Esophagus squamous epithelium (tissue), 5 donors: ENCODE measurements around the gene GCNT1. TPM values are rescaled to one million over a fixed set of nuclear protein-coding genes. Genes with fewer than 3 reads are reported as not detected.
"Not testable (repeated sequence)": the region's sequence is repeated elsewhere in the genome, so short reads cannot be mapped to it uniquely, and the experiment has no call there.

Experiments
- DNase-seq: peaks from one replicate; lab custom pipeline; 2025; lab: John Stamatoyannopoulos, UW
- H3K27ac ChIP-seq, 4 donors: fragments of 200-600 bp; sonication (generic); one replicate each; pipeline ENCODE4 v1.5.1; 2016 to 2019; ENCODE audit warnings: mild to moderate bottlenecking in 1 of 4
- H3K27me3 ChIP-seq, 4 donors: fragments of 200-600 bp; sonication (generic); 1 replicate in 3 of 4; 2 replicates in 1 of 4; pipeline versions ENCODE4 v1.5.1 to v1.6.0; 2017 to 2021; ENCODE audit warnings: antibody characterized with exemption in 1 of 4
- H3K36me3 ChIP-seq, 3 donors: fragments of 200-600 bp; sonication (generic); one replicate each; pipeline ENCODE4 v1.5.1; 2016 to 2019
- H3K4me1 ChIP-seq, 3 donors: fragments of 200-600 bp; sonication (generic); one replicate each; pipeline ENCODE4 v1.5.1; 2017 to 2019
- H3K4me3 ChIP-seq, 4 donors: fragments of 200-600 bp; sonication (generic); 1 replicate in 3 of 4; 2 replicates in 1 of 4; pipeline ENCODE4 v1.5.1; 2016 to 2019; ENCODE audit warnings: mild to moderate bottlenecking in 2 of 4, moderate library complexity in 1 of 4
- H3K9me3 ChIP-seq, 3 donors: fragments of 200-600 bp; sonication (generic); one replicate each; pipeline ENCODE4 v1.5.1; 2016 to 2019
- CTCF ChIP-seq, 6 experiments: fragments of 450-650 bp in 4 of 6; fragments of 200-600 bp in 2 of 6; sonication (generic) in 2 of 6; IDR thresholded peaks; one replicate each; pipeline ENCODE4 v1.5.1; 2016 to 2019; ENCODE audit warnings: antibody characterized with exemption in 6 of 6, mild to moderate bottlenecking in 4 of 6, moderate library complexity in 4 of 6
- POLR2A ChIP-seq, 4 donors: fragments of 450-650 bp; IDR thresholded peaks; one replicate each; pipeline ENCODE4 v1.6.1; 2017; ENCODE audit warnings: antibody characterized with exemption in 4 of 4, mild to moderate bottlenecking in 4 of 4, moderate library complexity in 3 of 4
- WGBS, 2 donors: methylation state at CpG; one replicate each; pipeline ENCODE4 v1.1.5; 2018; 5-methylcytosine and 5-hydroxymethylcytosine counted together
- intact Hi-C: fragments of 100-400 bp; cut with DNase I; formaldehyde crosslinking; loops from one replicate; pipeline ENCODE4 v1.15.0; 2022
- total RNA-seq, 4 donors: library from RNA; depleted of rRNA; stranded (reverse); fragments of >200 nt; gene quantifications; one replicate each; pipeline ENCODE4 v1.1.0, GENCODE V29; 2016
- donor health status: DM: yes; HTN: yes; CAD: no.

GCNT1 gene
- total RNA-seq, 4 donors from 2014 or later: 1.1 to 4.8 (median 3.0) TPM

GRCh38 chr9:76478226-76478625 is 19.2 kb downstream of the GCNT1 start:
- no peaks in the 10 kb centered on the region for H3K27me3 ChIP-seq
- no peaks in the 10 kb centered on the region for H3K36me3 ChIP-seq
- WGBS, 2 donors: 93 to 98% methylated on average over 10 of the region's 10 CpGs
- TF ChIP-seq POLR2A (IDR thresholded peaks at IDR 0.05) (no peak), CTCF (IDR thresholded peaks at IDR 0.05) (no peak)
- no peaks in the 10 kb centered on the region for H3K9me3 ChIP-seq
- intact Hi-C loops: no loop called here
- no peaks in the 10 kb centered on the region for H3K4me1 ChIP-seq
- no peak overlapping the region for H3K27ac ChIP-seq
- DNase-seq: no peak
- no peak overlapping the region for H3K4me3 ChIP-seq

- H3K27ac ChIP-seq, H3K27me3 ChIP-seq, H3K4me1 ChIP-seq, DNase-seq, H3K4me3 ChIP-seq, intact Hi-C loops, H3K9me3 ChIP-seq, H3K36me3 ChIP-seq: not testable (repeated sequence)
- WGBS, 2 donors: 94% methylated on average over 2 of the region's 2 CpGs
Measured at GRCh38 chr9:76479337-76479736, 20.4 kb downstream of the GCNT1 start.

GRCh38 chr9:76486151-76486550 is 27.2 kb downstream of the GCNT1 start:
- Histone ChIP-seq H3K27me3 (no peaks in the 10 kb centered on the region), H3K4me3 (no peak overlapping the region), H3K36me3 (no peaks in the 10 kb centered on the region), H3K27ac (no peak overlapping the region), H3K9me3 (no peaks in the 10 kb centered on the region), H3K4me1 (no peaks in the 10 kb centered on the region)
- no peak for DNase-seq
- WGBS, 2 donors: 90 to 92% methylated on average over 2 of the region's 2 CpGs
- intact Hi-C loops: no loop called here
- no peak for TF ChIP-seq CTCF (IDR thresholded peaks at IDR 0.05)
- TF ChIP-seq POLR2A (IDR thresholded peaks at IDR 0.05): no peak

- Histone ChIP-seq H3K4me3 (no peak overlapping the region), H3K27ac (peak overlapping the region in 1 of 4 donors; percentile 13), H3K4me1 (no peaks in the 10 kb centered on the region), H3K9me3 (no peaks in the 10 kb centered on the region), H3K27me3 (no peaks in the 10 kb centered on the region), H3K36me3 (no peaks in the 10 kb centered on the region)
- TF ChIP-seq CTCF (IDR thresholded peaks at IDR 0.05) (no peak), POLR2A (IDR thresholded peaks at IDR 0.05) (no peak)
- intact Hi-C loops: no loop called here
- no peak for DNase-seq
- whole genome bisulfite sequencing, 2 donors: 75 to 82% methylated on average over 6 of the region's 6 CpGs
Measured at GRCh38 chr9:76490249-76490990, 31.4 kb downstream of the GCNT1 start.

GRCh38 chr9:76491056-76491455 is 32.1 kb downstream of the GCNT1 start:
- intact Hi-C loops, H3K36me3 ChIP-seq, H3K9me3 ChIP-seq, H3K27me3 ChIP-seq, H3K27ac ChIP-seq, H3K4me3 ChIP-seq, H3K4me1 ChIP-seq, DNase-seq: not testable (repeated sequence)
- 42 to 85% methylated on average over 1 of the region's 1 CpG for WGBS, 2 donors

- H3K9me3 ChIP-seq, intact Hi-C loops, H3K4me3 ChIP-seq, H3K4me1 ChIP-seq, H3K36me3 ChIP-seq, H3K27me3 ChIP-seq, DNase-seq, H3K27ac ChIP-seq: not testable (repeated sequence)
- 67 to 92% methylated on average over 1 of the region's 1 CpG for WGBS, 2 donors
Measured at GRCh38 chr9:76493496-76493895, 34.5 kb downstream of the GCNT1 start.
